K562 (cell line): ENCODE measurements around the gene ACSF3. TPM values are rescaled to one million over a fixed set of nuclear protein-coding genes. Genes with fewer than 3 reads are reported as not detected.
"Not testable (repeated sequence)": the region's sequence is repeated elsewhere in the genome, so short reads cannot be mapped to it uniquely, and the experiment has no call there.

Experiments used
- ATAC-seq: fragments of 200-7000 bp; cut with Tn5 transposase; 3 replicates; pipeline ENCODE4 v1.9.1; 2020; ENCODE audit warnings: moderate library complexity
- BruUV-seq: library from RNA; stranded (reverse); fragments of 400-500 nt; replicated peaks from 2 replicates; lab custom pipeline; 2021; lab: Mats Ljungman, UMichigan
- CTCF ChIA-PET: fragments of 300-600 bp; formaldehyde crosslinking; extraction: SDS; loops from one replicate; lab custom pipeline; 2021; ENCODE audit warnings: low intra/inter-chr PET ratio; lab: Yijun Ruan, JAX
- POLR2A ChIA-PET: fragments of 300-600, 350-650 bp; sonication (Branson Sonifier 250); formaldehyde crosslinking; extraction: SDS; loops from one replicate; lab custom pipeline; 2021; ENCODE audit warnings: antibody characterized with exemption, inconsistent platforms; lab: Yijun Ruan, JAX
- DNase-seq, 4 experiments: peaks; one replicate each; pipeline versions ENCODE4 v3.0.0 to v3.0.0-alpha.2; 2011 to 2018; ENCODE audit warnings: low spot score in 3 of 4, mixed read lengths in 3 of 4; ENCODE audit errors: extremely low read depth in 1 of 4
- FAIRE-seq: peaks from 2 replicates; lab custom pipeline; 2011; peaks lifted over from hg19 to GRCh38; lab: Jason Lieb, UNC
- H2AFZ ChIP-seq: 2 replicates; pipeline ENCODE4 v1.6.0; 2011; ENCODE audit warnings: low read depth, low read length, control low read depth, inconsistent platforms
- H3K27ac ChIP-seq: fragments of 200-600 bp; 3 replicates; pipeline ENCODE4 v1.8.0; 2011; ENCODE audit warnings: low read depth, mild to moderate bottlenecking, control low read depth, inconsistent platforms, low read length, moderate library complexity, mixed read lengths; ENCODE audit errors: extremely low read depth
- H3K27me3 ChIP-seq, 2 experiments: fragments of 300-600 bp in 1 of 2; 2 replicates in 1 of 2; 3 replicates in 1 of 2; pipeline versions ENCODE4 v1.6.0 to v1.8.0; 2011; ENCODE audit warnings: inconsistent platforms in 2 of 2, low read length in 2 of 2, mild to moderate bottlenecking in 1 of 2, mixed read lengths in 1 of 2, moderate library complexity in 1 of 2; ENCODE audit not compliant: control insufficient read depth in 2 of 2, insufficient read depth in 2 of 2
- H3K36me3 ChIP-seq: fragments of 300-600 bp; 3 replicates; pipeline ENCODE4 v1.8.0; 2011; ENCODE audit warnings: mild to moderate bottlenecking, low read length, inconsistent platforms; ENCODE audit not compliant: control insufficient read depth, insufficient read depth
- H3K4me1 ChIP-seq, 2 experiments: fragments of 200-600 bp in 1 of 2; replicated peaks in 1 of 2; 2 replicates in 1 of 2; 3 replicates in 1 of 2; pipeline versions ENCODE4 v1.5.1 to v1.8.0; 2011; ENCODE audit warnings: inconsistent platforms in 2 of 2, low read length in 2 of 2, mild to moderate bottlenecking in 1 of 2, mixed read lengths in 1 of 2, moderate library complexity in 1 of 2; ENCODE audit not compliant: control insufficient read depth in 2 of 2, insufficient read depth in 2 of 2
- H3K4me2 ChIP-seq: 2 replicates; pipeline ENCODE4 v1.6.1; 2011; ENCODE audit warnings: low read length, control low read depth, inconsistent platforms, mixed read lengths; ENCODE audit not compliant: insufficient read depth
- H3K4me3 ChIP-seq: fragments of 200-600 bp; sonication (generic), shearing (Covaris generic); 2 replicates; pipeline ENCODE4 v1.5.1; 2016; ENCODE audit warnings: control low read depth, inconsistent platforms
- H3K79me2 ChIP-seq: fragments of 200-600 bp; 3 replicates; pipeline ENCODE4 v1.8.0; 2011; ENCODE audit warnings: low read length, inconsistent platforms; ENCODE audit not compliant: control insufficient read depth, insufficient read depth
- H3K9ac ChIP-seq, 2 experiments: 2 replicates each; pipeline versions ENCODE4 v1.6.0 to v1.6.1; 2011; ENCODE audit warnings: low read depth in 2 of 2, low read length in 2 of 2, control low read depth in 1 of 2, inconsistent platforms in 1 of 2, mild to moderate bottlenecking in 1 of 2, mixed read lengths in 1 of 2; ENCODE audit not compliant: insufficient read depth in 1 of 2
- H3K9me1 ChIP-seq: one replicate; pipeline ENCODE4 v1.6.0; 2011; ENCODE audit warnings: inconsistent platforms, mild to moderate bottlenecking, low read length, moderate library complexity; ENCODE audit not compliant: control insufficient read depth, insufficient read depth
- H3K9me3 ChIP-seq: replicated peaks from 2 replicates; pipeline ENCODE4 v1.5.1; 2011; ENCODE audit warnings: low read depth, low read length, inconsistent platforms; ENCODE audit not compliant: control insufficient read depth, insufficient read depth
- H4K20me1 ChIP-seq: replicated peaks from 2 replicates; pipeline ENCODE4 v1.6.1; 2011; ENCODE audit warnings: low read length, inconsistent platforms, mixed read lengths; ENCODE audit not compliant: control insufficient read depth, insufficient read depth
- HNRNPL ChIP-seq: fragments of 200-400 bp; formaldehyde crosslinking; IDR thresholded peaks from 2 replicates; pipeline ENCODE4 v1.6.1; 2017; ENCODE audit warnings: low read depth, mild to moderate bottlenecking, low read length
- MYNN ChIP-seq, 2 experiments: sonication (generic); formaldehyde crosslinking in 1 of 2; IDR thresholded peaks; 2 replicates each; pipeline versions ENCODE4 v1.5.0 to v1.6.1; 2016 to 2020; ENCODE audit warnings: antibody characterized with exemption in 1 of 2, missing genetic modification reagents in 1 of 2
- RBFOX2 ChIP-seq: fragments of 200-400 bp; formaldehyde crosslinking; IDR thresholded peaks from 2 replicates; pipeline ENCODE4 v1.6.1; 2017; ENCODE audit warnings: low read depth, mild to moderate bottlenecking, low read length, moderate library complexity
- whole genome bisulfite sequencing: fragments of 100-300 bp; shearing (Covaris generic); methylation state at CpG from one replicate; pipeline ENCODE4 v1.1.6; 2016; ENCODE audit warnings: low coverage, mixed read lengths; ENCODE audit not compliant: insufficient coverage; ENCODE audit errors: missing lambda C conversion rate; 5-methylcytosine and 5-hydroxymethylcytosine counted together
- in situ Hi-C: fragments of 300-500 bp; cut with MboI; formaldehyde crosslinking; loops from 4 replicates; pipeline ENCODE4 v1.15.0; 2018; ENCODE audit warnings: inconsistent platforms, mixed read lengths
- intact Hi-C: fragments of 100-400 bp; cut with micrococcal nuclease; formaldehyde crosslinking; loops from 2 replicates; pipeline ENCODE4 v1.14.2; 2022
- polyA plus RNA-seq, 8 experiments: library from polyadenylated mRNA; depleted of rRNA in 4 of 8; stranded (reverse) in 5 of 8; unstranded in 3 of 8; fragments of >200 nt; fragmentation: Nextera tagmentation in 2 of 8; fragmentation: Illumina TruSeq in 1 of 8; extraction: Ambion mirVana in 2 of 8; extraction: Trizol in 1 of 8; gene quantifications; 2 replicates each; pipeline versions ENCODE4 v1.2.1 to v1.2.3, GENCODE V29; 2011 to 2014; ENCODE audit warnings: inconsistent platforms in 1 of 8, missing spikeins in 1 of 8
- total RNA-seq, 7 experiments: library from RNA; depleted of rRNA in 6 of 7; stranded (reverse); fragments of >200 nt in 6 of 7; fragmentation: Illumina TruSeq in 2 of 7; extraction: Trizol in 2 of 7; gene quantifications; 2 replicates each; pipeline versions ENCODE4 v1.2.1 to v1.2.3, GENCODE V29; 2011 to 2021; ENCODE audit warnings: low replicate concordance in 1 of 7

The ACSF3 gene
- total and polyA plus RNA-seq, 9 of the 15 experiments (the other 6 are each of a cell fraction or from before 2014, with no cell fraction given): 0.77 to 32.8 (median 14.7) TPM

DNA sequence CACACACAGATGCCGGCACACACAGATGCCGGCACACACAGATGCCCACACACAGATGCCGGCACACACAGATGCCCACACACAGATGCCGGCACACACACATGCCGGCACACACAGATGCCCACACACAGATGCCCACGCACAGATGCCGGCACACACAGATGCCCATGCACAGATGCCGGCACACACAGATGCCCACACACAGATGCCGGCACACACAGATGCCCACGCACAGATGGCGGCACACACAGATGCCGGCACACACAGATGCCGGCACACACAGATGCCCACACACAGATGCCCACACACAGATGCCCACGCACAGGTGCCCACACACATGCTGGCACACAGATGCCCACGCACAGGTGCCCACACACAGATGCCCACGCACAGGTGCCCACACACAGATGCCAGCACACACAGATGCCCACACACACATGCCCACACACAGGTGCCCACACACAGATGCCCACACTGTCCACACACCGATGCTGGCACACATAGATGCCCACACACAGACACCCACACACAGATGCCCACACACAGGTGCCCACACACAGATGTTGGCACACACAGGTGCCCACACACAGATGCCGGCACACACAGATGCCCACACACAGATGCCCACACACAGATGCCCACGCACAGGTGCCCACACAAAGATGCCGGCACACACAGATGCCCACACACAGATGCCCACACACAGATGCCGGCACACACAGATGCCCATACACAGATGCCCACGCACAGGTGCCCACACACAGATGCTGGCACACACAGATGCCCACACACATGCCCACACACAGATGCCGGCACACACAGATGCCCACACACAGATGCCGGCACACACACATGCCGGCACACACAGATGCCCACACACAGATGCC is 95.1 kb downstream of the ACSF3 start:
- H4K20me1 ChIP-seq; H3K4me3 ChIP-seq; H3K9me3 ChIP-seq; H3K9ac ChIP-seq; CTCF ChIA-PET; POLR2A ChIA-PET; in situ Hi-C loops; H3K4me2 ChIP-seq; DNase-seq; H3K36me3 ChIP-seq; H3K79me2 ChIP-seq; H3K9me1 ChIP-seq; ATAC-seq; intact Hi-C loops; BruUV-seq; H3K27ac ChIP-seq; H2AFZ ChIP-seq; FAIRE-seq; TF ChIP-seq MYNN (CRISPR knock-in tag; IDR thresholded peaks at IDR 0.05): not testable (repeated sequence)
- peaks cover 0 to 61% of the 10 kb centered on the region in 2 experiments; a peak in 4 of 5 replicates for H3K4me1 ChIP-seq
- whole genome bisulfite sequencing: 67% methylated on average over 16 of the region's 25 CpGs
- TF ChIP-seq HNRNPL (peak; percentile 92), MYNN (IDR thresholded peaks at IDR 0.05) (peak; percentile 15; the same call in 1 of the 2 replicates), RBFOX2 (0 out of 2 replicates have a peak, but pooled peaks have one; percentile 30)
- H3K27me3 ChIP-seq: peaks cover 0 to 22% of the 10 kb centered on the region in 2 experiments; a peak in 2 of 5 replicates
